Upper lobe of left lung (tissue), 4 donors: ENCODE measurements around the gene SURF6.

Experiments used
- POLR2A ChIP-seq, 4 donors: fragments of 450-650 bp; IDR thresholded peaks; one replicate each; pipeline ENCODE4 v1.5.1; 2016 to 2017; ENCODE audit warnings: antibody characterized with exemption in 4 of 4, mild to moderate bottlenecking in 2 of 4
- POLR2AphosphoS5 ChIP-seq, 2 donors: sonication (generic); formaldehyde crosslinking; IDR thresholded peaks; one replicate each; pipeline ENCODE4 v1.5.1; 2017; ENCODE audit warnings: antibody characterized with exemption in 2 of 2
- TF ChIP-seq, protein P1 (sequence below), 6 experiments: fragments of 450-650 bp in 4 of 6; fragments of 200-600 bp in 2 of 6; sonication (generic) in 2 of 6; IDR thresholded peaks; one replicate each; pipeline ENCODE4 v1.5.1; 2016 to 2019; ENCODE audit warnings: antibody characterized with exemption in 6 of 6

DNA sequence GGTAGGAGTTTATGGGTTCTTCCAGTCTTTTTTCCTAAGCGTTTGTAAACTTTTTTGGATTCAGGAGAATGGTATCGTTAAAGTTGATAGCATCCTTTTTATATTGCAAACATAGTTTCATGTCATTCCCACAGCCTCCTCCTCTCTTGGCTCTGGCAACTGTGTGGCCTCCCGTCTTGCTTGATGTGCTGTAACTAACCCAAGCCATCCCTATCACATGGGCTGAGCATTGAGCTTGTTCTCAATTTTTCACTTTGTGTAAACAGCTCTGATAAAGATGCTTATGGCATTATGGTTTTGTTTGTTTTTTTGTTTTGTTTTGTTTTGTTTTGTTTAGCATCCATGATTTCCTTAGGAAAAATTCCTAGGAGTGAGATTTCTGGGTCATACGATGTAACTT lies 44.7 kb upstream of the SURF6 start:
- TF ChIP-seq, protein P1, sequence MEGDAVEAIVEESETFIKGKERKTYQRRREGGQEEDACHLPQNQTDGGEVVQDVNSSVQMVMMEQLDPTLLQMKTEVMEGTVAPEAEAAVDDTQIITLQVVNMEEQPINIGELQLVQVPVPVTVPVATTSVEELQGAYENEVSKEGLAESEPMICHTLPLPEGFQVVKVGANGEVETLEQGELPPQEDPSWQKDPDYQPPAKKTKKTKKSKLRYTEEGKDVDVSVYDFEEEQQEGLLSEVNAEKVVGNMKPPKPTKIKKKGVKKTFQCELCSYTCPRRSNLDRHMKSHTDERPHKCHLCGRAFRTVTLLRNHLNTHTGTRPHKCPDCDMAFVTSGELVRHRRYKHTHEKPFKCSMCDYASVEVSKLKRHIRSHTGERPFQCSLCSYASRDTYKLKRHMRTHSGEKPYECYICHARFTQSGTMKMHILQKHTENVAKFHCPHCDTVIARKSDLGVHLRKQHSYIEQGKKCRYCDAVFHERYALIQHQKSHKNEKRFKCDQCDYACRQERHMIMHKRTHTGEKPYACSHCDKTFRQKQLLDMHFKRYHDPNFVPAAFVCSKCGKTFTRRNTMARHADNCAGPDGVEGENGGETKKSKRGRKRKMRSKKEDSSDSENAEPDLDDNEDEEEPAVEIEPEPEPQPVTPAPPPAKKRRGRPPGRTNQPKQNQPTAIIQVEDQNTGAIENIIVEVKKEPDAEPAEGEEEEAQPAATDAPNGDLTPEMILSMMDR (IDR thresholded peaks at IDR 0.05), result no peak
- TF ChIP-seq POLR2AphosphoS5 (IDR thresholded peaks at IDR 0.05) (no peak), POLR2A (IDR thresholded peaks at IDR 0.05) (no peak)
